NOMO-1 treated with dmso at 0.1 percent for 144 hours (cell line): ENCODE data around the gene GBX1.

Experiments
- DNase-seq: peaks from one replicate; lab custom pipeline; 2025; ENCODE audit not compliant: unreplicated experiment; lab: John Stamatoyannopoulos, UW

GBX1 gene

DNA sequence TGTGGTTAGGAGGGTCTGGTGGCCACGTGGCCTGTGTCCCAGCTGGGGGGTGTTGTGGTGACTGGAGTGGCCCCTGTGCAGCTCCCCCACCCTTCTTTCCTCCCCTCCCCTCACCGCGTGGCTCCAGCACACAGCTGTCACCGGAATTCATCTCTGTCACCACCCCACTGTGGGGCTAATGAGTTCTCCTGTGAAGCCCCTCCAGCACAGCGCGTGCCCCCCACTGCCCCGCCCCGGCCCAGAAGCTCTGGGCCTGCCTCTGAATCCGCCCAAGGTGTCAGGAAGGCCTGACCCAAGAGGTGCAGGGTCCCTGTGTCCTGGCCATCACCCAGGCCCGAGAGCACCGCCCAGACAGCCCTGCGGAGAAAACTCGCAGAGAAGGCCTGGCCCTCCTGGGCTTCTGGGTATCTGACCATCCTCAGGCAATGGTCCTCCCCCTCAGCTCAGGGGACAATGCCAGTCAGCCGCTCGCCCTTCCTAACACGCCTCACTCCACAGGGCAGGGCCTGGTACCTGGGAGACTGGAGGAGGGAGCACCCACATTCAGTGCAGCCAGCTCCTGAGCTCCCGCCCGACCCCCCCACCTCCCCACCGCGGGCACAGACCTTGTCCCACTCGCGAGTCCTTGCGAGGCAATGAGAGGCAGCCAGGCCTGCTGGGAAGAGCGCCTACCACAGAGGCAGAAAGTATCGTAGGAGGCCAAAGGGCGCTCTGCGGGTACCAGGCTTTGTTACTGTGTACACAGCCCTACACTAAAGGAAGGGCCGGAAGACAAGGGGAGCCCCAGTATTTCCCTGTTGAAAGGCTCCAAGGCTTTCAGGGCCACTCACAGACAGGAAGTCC lies 38.2 kb downstream of the GBX1 start:
- DNase-seq = no peak

DNA sequence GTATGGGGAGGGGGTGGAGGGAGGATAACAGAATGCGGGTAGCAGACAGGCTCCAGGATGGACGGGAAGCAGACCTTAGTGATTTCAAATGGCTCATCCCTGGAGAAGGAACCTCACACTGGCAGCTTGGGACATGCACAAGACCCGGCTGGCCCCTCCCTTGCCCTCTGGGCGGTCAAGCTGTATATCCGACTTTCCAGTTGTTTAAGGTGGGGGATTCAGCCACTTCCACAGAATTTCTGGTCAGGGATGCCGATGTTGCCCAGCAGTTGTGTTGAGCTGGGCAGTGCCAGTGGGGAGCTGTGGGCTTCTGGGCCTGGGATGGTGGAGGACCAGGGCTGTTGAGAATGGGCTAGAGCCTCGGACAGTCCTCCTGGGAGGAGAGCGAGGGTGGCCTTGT lies 38.8 kb downstream of the GBX1 start:
- DNase-seq = no peak

DNA sequence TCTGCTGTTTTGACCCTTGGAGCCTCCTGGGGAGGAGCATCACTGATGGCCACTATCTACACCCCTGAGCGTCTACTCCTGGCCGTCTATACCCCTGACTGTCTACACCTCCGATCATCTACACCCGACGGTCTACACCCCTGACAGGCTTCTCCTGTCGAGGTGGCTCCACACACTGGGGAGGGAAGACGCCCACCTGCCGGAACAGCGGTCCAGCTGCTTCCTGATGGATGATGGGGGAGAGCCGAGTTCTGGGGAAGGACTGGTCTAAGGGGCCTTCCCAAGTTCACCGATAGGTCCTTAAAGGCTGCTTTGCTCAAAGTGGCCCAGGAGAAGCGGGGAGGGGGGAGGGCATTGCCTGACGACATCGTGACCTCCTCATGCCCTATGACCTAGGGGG lies 39.4 kb downstream of the GBX1 start:
- no peak for DNase-seq

DNA sequence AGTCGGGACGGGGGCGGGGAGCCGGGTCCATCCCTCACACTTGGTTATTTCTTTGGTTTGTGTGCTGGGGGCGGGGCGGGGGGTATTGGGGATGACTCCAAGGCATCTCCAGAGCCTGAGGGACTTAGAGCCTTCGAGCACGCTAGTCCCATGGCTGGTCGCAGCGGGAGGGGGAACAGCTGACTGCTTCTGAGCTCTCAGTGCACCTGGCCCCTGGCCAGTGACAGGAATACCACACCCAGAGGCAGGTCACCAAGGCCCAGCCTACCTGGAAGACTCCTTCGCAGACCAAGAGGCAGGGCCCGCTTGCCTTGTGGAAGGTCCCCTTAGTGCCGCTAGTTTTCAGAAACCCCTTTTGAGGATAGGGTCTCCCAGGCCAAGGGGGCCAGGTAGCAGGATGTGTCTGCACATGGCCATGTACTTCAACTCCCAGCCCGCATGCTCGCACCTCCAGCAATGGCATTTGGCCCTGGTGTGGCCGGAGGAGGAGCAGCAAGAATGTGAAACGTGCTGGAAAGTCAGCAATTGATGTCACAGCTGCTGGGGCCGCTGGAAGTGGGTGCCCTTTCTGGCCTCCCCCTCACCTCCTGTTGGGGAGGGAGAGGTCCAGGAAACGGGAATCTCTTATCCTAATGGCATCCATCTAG lies 40.9 kb downstream of the GBX1 start:
- DNase-seq = no peak

DNA sequence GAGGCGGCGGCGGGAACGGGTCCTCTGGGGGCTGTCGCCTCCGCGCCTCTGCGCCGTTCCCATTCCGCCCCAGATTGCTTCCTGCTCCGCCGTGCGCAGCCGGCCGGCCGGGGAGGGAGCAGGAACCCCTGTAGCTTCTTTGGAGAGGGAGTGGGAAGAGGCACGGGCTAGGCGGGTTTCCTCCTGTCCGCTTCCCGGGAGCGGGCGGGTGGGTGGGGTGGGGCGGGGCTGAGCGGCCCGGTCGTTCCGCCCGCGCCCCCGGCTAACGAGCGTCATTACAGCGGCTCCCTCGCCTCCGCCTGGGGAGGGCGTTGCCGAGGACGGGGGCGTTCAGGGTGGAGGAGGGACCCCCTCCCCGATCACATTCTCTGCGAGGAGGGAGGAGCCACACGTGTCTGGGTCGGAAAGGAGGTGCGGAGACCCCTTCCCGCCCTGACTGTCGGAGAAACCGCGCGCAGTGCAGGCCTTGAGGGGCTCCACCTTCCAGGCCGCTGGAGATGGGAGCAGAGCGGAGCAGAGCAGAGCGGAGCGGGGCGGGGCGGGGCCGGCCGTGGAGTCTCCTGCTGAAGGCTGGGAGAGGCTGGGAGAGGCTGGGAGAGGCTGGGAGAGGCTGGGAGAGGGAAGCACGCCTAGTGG lies 41.5 kb downstream of the GBX1 start:
- no peak for DNase-seq

DNA sequence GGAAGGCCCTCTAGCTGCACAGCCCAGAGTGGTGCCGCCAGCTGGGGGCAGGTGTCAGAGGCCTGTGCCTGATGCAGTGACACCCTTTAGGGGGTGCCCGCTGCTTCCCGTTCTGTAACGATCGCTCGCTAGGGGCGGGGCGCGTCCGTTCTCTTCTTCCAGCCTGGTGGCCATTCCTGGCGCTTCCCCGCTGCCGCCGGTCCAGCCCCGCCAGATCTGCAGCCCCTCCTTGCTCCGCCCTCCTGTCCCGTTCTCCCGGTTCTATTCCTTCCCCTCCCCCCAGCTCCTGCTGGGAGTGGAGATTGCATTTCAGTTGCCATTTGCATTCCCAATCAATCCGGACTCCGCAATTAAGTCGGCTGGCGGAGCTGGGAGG lies 42.0 kb downstream of the GBX1 start:
- no peak for DNase-seq

DNA sequence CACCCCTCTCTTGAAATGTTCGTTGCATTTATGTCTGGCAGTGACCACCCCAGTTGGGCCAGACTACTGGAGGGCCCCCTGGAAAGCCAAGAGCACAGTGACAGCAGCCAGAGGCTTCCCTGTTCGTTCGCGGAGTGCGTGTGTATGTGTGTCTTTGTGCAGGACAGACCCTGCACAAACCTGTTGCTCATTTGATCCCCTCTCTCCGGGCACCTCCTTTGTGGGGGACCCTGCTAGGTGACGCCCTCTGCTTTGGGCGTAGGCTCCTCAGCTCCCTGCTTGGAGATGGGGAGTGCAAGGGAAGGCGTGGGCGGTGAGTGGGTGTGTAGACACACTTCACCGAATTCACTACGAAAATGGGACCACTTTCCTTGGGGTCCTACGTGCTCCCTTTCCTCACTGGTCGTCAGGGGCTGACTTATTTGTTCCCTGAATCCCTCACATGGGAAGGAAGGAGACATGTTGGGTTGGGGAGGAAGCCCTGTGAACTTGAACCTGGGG lies 42.5 kb downstream of the GBX1 start:
- no peak for DNase-seq

DNA sequence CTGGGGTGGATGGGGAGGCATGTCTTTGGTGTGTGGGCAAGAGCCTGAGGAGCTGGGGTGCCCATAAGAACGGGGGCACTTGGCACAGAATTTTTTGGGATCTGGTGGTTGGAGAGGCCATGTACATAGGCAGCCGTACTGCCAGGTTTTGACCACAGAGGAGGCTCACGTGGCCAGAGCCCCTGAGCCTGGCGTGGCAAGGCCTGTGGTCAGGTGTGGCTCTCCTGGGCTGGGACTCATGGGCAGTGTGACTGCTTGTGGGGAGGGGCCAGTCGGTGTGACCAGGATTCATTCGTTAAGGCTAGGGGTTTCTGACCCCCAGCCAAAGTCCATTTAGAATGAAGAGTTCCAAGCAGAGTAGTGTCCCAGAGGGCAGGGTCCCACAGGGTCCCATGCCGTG lies 43.0 kb downstream of the GBX1 start:
- no peak for DNase-seq

DNA sequence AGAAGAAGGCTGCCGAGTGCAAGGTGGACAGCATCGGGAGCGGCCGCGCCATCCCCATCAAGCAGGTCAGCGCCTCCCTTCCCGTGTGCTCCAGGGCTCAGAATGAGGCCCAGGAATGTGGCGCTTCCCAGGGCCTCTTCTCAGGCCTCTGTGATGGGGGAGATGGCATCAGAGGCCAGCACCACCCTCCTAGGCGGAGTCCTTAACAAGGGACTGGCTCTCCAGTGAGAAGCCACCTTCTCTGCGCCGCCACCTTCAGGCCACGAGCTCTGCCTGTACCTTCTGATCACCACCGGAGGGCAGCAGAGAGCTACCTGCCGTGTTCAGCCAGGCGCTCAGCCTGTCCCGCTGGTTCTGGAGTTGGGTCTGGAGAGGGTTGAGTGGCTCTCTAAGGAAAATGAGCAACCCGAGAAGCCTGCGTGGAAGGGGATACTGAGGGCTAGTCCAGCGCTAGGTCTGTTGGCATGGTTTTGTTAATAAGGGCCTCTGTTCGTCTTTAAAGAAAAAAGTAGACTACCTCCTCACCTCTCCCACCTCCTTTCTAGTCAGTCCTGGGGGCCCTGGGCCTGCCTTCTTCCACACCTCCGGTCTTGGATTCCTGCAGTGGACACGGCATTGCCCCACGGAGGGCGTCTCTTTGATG lies 43.6 kb downstream of the GBX1 start:
- peak; percentile 19 for DNase-seq

DNA sequence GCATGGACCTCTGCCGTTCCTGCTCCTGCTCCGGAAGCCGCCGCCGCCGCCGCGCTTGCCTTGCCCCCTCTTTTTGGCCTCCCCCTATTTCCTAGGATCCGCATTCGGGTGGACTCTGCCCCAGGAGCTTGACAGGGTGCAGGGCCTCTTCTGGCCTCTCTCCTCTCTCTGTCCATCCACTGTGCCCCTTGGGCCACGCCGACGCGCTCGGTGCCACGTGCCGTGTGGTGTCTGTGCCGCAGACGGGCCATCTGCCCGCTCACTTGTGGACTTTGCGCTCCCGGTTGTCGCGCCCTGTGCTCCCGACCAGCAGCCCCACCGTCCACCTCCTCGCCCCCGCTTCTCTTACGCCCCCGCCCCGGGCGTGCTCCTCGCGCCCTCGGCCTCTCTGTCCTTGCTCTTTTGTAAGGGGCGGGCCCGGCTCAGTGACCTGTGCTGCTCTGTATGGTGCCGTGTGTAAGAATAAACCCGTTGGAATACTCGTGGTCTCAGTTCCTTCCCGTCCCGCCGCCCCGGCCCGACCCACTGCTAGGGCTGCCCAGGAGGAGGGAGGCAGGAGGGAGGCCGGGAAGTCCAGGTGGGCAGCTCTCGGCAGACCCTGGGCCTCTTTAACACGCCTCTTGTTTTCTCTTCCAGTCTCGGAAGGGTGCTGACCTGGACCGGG lies 44.2 kb downstream of the GBX1 start:
- DNase-seq = no peak

DNA sequence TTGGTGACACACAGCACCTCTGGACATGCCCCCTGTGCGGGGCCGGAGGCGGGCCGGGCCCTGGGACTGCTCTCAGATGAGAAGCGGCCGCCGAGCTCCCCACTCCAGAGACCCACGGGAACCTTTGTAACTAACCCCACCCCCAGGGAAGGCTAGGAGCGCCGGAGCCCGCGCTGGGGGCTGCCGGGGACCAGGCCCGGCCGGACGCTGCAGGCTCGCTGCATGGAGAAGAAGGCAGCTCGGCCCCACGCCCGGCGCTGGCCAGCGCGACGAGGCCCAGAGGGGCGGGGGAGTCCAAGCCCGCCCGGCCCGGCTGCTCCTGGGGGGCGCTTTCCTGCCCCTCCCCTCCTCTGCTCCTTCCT lies 44.7 kb downstream of the GBX1 start:
- no peak for DNase-seq

DNA sequence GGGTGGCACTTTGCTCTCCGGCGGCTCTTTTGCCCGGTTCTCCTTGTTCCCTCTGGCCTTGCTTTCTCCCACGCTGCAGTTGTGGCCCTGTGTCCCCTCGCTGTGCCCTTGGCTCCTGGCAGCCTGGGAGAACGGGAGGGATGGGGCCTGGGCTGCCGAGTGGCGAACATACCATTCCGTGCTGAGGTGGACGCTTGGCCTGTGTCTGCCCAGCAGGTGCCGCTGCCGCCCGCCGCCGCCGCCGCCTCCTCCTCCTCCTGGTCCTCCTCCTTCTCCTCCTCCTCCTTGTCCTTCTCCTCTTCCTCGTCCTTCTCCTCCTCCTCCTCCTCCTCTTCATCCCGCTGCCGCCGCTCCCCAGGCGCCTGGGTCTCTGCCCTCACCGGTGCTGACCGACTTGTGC lies 45.2 kb downstream of the GBX1 start:
- no peak for DNase-seq

DNA sequence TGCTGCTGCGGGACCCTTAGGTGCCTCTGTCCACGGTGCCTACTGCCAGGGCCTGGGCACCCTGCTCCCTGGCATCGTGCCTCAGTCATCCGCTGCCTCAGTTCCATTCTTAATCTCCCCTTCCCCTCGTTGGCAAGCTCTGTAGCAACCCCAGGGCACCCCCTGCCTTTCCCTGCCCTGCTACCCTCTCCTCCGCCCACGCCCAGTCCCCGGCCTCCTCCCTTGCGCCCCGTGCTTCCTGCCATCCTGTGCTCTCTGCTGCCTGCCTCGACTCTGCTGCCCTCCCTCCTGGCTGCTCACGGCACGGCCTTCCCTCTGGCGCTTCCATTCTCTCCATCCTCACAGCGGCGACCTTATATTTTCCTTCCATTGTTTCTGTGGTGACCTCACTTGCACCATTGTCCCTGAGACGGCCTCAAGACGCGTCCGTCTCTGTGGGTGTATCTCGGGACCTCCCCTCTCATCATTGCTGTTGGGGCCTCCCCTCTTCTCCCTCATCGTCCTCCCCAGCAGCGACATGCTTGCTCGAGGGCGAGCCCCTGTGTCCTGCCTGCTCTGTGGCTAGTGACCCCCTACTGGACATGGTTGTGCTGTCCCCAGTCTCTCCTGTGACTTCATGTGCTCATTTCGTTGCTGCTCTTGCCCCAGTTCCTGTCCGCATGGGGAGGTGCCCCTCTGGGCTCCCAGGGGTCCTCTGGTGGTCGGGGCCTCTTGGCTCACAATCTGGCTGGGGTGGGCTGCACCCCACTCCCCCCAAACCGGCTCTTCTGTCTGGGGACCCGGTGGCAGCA lies 45.9 kb downstream of the GBX1 start:
- no peak for DNase-seq

DNA sequence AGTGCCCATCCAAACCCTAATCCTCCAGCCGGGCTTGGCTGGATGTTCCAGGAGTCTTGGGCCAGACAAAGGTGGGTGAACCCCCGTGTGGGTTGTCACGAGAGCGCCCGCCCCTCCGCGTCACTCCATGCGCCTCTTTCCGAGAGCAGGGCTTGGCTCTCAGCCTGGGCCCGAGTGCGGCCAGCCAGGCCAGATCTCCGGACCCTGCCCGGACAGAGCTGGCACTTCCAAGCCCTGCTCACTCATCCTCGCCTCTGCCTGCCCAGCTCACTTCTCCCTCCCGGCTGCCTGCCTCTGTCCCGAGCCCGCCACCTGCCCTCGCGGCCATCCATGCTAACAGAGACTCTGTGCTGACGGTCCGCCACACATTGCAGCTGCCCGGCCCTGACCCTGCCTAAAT lies 46.6 kb downstream of the GBX1 start:
- no peak for DNase-seq

DNA sequence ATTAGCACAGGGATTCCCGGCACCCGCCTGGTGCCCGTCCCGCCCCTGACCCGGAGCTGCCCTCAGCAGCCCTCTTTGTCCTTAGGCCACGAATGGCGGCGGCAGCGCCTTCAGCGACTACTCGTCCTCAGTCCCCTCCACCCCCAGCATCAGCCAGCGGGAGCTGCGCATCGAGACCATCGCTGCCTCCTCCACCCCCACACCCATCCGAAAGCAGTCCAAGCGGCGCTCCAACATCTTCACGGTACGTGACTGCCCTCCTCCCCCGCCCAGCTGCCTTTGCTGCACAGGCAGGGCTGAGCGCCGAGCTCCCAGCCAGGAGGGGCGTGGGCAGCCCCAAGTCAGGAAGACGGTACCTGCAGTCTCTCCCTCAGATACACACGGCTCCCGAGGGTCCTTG lies 47.6 kb downstream of the GBX1 start:
- DNase-seq = no peak

DNA sequence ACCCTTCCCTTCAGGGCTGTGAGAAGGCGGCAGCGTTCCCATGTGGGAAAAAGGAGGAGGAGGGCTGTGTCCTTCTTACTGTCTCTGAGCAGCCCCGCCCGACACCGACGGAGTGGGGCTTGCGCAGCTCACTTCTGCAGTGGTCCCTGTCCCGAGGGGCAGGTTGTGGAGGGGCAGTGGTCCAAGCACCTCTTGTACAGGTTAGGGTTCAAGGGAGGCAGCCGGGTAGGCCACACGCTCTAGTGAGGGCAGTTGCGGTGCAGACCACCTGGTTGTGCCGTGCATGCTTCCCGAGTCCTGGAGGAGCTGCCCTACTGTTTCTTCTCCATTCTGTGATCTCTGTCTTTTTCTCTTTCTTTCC lies 48.5 kb downstream of the GBX1 start:
- DNase-seq = no peak

DNA sequence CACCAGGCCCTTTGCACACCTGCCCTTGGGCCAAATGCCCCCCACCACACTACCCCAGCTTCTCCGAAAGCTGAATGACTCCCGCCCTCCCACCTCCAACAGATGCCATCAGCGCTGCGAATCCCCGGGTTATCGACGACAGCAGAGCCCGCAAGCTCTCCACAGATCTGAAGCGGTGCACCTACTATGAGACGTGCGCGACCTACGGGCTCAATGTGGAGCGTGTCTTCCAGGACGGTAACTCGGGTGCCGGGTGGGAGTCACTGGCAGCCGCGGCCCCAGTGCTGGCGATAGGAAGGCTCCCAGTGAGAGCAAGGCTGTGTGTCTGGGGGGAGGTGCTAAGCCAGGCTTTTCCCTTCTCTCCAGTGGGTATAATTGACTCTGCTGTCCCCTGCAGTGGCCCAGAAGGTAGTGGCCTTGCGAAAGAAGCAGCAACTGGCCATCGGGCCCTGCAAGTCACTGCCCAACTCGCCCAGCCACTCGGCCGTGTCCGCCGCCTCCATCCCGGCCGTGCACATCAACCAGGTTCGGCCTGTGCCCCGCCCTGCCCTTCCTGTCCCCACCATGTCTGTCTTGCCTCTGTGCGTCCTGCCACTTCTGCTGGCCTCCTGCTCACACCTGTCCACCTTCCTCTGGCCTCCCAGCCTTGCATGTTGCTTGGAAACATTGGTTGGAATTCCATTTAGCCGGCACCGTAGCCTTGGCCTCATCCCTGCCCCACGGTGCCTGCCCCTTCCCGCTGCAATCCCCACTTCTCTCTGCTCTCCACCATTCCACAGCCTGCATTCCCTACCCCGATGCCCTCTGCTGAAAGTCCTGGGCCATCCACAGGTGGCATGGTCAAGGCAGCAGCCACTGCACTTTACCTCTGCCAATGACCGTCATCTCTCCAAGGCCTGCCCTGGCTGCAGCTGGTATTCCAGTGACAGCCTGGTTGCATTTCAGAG lies 49.1 kb downstream of the GBX1 start:
- no peak for DNase-seq

DNA sequence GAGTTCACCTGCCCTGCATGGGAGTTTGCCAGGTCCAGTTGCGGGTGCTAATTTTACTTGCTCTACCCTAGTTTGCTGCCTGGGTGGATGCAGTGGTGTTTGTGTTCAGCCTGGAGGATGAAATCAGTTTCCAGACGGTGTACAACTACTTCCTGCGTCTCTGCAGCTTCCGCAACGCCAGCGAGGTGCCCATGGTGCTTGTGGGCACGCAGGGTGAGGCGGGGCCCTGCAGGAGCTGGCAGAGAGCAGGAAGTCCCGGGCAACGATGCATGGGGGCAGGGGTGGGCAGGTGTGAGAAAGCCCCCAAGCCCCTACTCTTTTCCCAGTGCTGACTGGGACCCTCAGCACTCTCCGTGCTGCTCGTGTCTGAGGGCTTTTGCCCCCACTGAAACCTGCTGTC lies 49.9 kb downstream of the GBX1 start:
- no peak for DNase-seq
